Activated CD8-positive, alpha-beta T cell treated with anti-CD3 and anti-CD28 coated beads for 36 hours (primary cell): ENCODE measurements around the gene ALG12. TPM values are rescaled to one million over a fixed set of nuclear protein-coding genes. Genes with fewer than 3 reads are reported as not detected.

Source experiments
- ATAC-seq: fragments of 200-7000 bp; cut with Tn5 transposase; one replicate; pipeline ENCODE4 v1.10.0; 2021; ENCODE audit warnings: mild to moderate bottlenecking, moderate library complexity
- CTCF ChIA-PET: fragments of 350-600 bp; sonication (Branson Sonifier 250); formaldehyde crosslinking; loops from one replicate; lab custom pipeline; 2021; ENCODE audit warnings: antibody characterized with exemption; lab: Charles Lee
- POLR2A ChIA-PET: fragments of 350-600 bp; sonication (Branson Sonifier 250); formaldehyde crosslinking; loops from one replicate; lab custom pipeline; 2021; ENCODE audit warnings: antibody characterized with exemption; lab: Charles Lee
- DNase-seq: peaks from one replicate; pipeline ENCODE4 v3.0.0-alpha.2; 2020
- H3K27ac Mint-ChIP-seq: one replicate; pipeline ENCODE4 v1.8.0; 2021; ENCODE audit warnings: mild to moderate bottlenecking, mixed read lengths
- H3K27me3 Mint-ChIP-seq: one replicate; pipeline ENCODE4 v1.8.0; 2021; ENCODE audit warnings: mixed read lengths
- H3K36me3 Mint-ChIP-seq: one replicate; pipeline ENCODE4 v1.8.0; 2021; ENCODE audit warnings: low read depth, mixed read lengths
- H3K4me1 Mint-ChIP-seq: one replicate; pipeline ENCODE4 v1.8.0; 2021; ENCODE audit warnings: low read depth, mixed read lengths
- H3K4me3 Mint-ChIP-seq: one replicate; pipeline ENCODE4 v1.8.0; 2021; ENCODE audit warnings: mild to moderate bottlenecking, moderate library complexity, mixed read lengths
- H3K9me3 Mint-ChIP-seq: one replicate; pipeline ENCODE4 v1.8.0; 2021; ENCODE audit warnings: mixed read lengths
- CTCF ChIP-seq: fragments of 200-600 bp; IDR thresholded peaks from one replicate; pipeline ENCODE4 v1.8.0; 2022; ENCODE audit warnings: antibody characterized with exemption, mild to moderate bottlenecking
- intact Hi-C: fragments of 100-400 bp; cut with micrococcal nuclease; formaldehyde crosslinking; loops from one replicate; pipeline ENCODE4 v1.10.0; 2022
- total RNA-seq, 2 experiments: library from RNA; stranded (reverse); gene quantifications; one replicate each; pipeline ENCODE4 v1.2.3, GENCODE V29; 2021

The ALG12 gene
- total RNA-seq, 2 experiments from 2014 or later, result 10.7 to 12.0 TPM

DNA sequence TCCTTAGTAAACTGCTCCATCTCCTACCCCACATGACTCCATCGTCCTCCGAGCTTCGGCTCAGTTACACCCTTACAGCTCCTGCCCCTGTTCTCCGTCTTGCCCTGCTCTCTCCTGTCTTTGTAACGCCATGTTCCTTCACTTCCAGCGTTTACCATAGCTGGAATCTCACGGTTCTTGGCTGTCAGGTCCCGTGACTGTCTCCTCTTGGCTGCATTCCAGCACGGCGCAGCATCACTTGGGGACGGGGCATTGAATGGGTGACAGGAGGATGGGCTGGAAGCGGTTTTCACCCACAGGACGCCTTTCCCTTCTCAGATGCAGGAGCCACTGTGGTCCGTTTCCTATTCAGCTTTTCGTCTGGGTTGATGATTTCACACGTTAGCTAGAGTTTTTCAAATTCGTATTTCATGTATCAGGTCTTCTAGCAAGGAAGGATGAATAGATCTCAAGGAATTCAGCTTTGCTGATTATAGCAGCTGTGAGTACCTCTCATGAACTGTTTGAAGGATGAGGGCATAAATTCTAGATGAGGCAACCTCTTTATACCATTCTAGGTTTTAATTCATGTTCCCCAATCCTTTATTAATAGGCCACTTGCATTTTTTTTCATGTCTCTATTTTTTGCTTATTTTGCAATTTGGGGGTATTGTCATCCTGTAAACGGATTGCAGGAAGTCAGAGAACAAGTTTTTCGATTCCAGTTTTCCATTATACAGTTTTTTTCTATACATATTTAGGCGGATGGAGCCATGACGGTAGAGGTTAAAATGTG lies 35.5 kb downstream of the ALG12 start:
- Mint-ChIP-seq H3K36me3 (peaks cover 51% of the 10 kb centered on the region), H3K27ac (no peak overlapping the region), H3K9me3 (peaks cover under 1% of the 10 kb centered on the region), H3K4me1 (peaks cover 20% of the 10 kb centered on the region), H3K4me3 (no peak overlapping the region), H3K27me3 (no peaks in the 10 kb centered on the region)
- CTCF ChIA-PET, result no interaction called here
- ATAC-seq, result no peak
- POLR2A ChIA-PET, result interaction anchor here (1.2 to 1.9 kb wide), 2 partner anchors 12 to 73 kb away, joined by 3 to 6 read pairs; no protein-coding TSS in a partner anchor
- intact Hi-C loops, result no loop called here
- no peak for TF ChIP-seq CTCF
- DNase-seq, result no peak

DNA sequence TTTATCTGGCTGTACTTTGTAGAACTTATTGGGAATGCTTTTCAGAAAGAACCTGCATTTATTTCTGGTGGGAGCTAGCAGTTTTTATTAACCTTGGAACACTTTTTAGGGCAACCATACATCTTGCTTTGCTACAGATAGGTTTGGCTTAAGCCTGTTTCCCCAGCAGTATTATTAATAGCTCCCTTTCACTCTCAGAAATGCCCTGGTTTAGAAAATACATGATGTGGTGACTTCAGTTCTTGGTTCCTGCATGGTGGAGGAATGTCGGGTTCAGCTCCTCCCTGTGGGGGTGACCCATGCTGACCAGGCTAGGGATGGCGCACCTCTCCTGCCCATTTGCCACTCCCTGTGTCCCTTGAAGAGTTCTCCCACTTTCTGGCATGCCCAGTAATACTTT lies 36.4 kb downstream of the ALG12 start:
- intact Hi-C loops, result no loop called here
- ChIA-PET CTCF (no interaction called here), POLR2A (interaction anchor here (0.6 to 1.9 kb wide), 4 partner anchors 9 to 72 kb away, joined by 3 to 6 read pairs (median 3); no protein-coding TSS in a partner anchor)
- DNase-seq, result no peak
- no peak overlapping the region for H3K27ac Mint-ChIP-seq
- ATAC-seq, result no peak
- peaks cover 1% of the 10 kb centered on the region for H3K9me3 Mint-ChIP-seq
- no peak for TF ChIP-seq CTCF
- no peaks in the 10 kb centered on the region for H3K27me3 Mint-ChIP-seq
- peaks cover 20% of the 10 kb centered on the region for H3K4me1 Mint-ChIP-seq
- H3K36me3 Mint-ChIP-seq, result peaks cover 45% of the 10 kb centered on the region
- H3K4me3 Mint-ChIP-seq, result no peak overlapping the region

- ATAC-seq, result peak; percentile 49
- Mint-ChIP-seq H3K4me1 (peaks cover 20% of the 10 kb centered on the region), H3K27me3 (no peaks in the 10 kb centered on the region), H3K9me3 (peaks cover 1% of the 10 kb centered on the region), H3K27ac (peak overlapping the region; percentile 2), H3K4me3 (no peak overlapping the region), H3K36me3 (peaks cover 44% of the 10 kb centered on the region)
- CTCF ChIA-PET, result interaction anchor here (0.8 to 1.1 kb wide), 2 partner anchors 35 to 113 kb away, joined by 3 read pairs; no protein-coding TSS in a partner anchor
- POLR2A ChIA-PET, result no interaction called here
- peak; percentile 33 for DNase-seq
- intact Hi-C loops, result no loop called here
- no peak for TF ChIP-seq CTCF
Measured at GRCh38 chr22:49880281-49880680, 38.0 kb downstream of the ALG12 start.

GRCh38 chr22:49879871-49880270 lies 38.4 kb downstream of the ALG12 start:
- peaks cover 20% of the 10 kb centered on the region for H3K4me1 Mint-ChIP-seq
- TF ChIP-seq CTCF, result no peak
- intact Hi-C loops, result no loop called here
- H3K4me3 Mint-ChIP-seq, result no peak overlapping the region
- H3K9me3 Mint-ChIP-seq, result peaks cover 1% of the 10 kb centered on the region
- CTCF ChIA-PET, result interaction anchor here (0.8 to 1.1 kb wide), 2 partner anchors 35 to 112 kb away, joined by 3 read pairs; no protein-coding TSS in a partner anchor
- POLR2A ChIA-PET, result no interaction called here
- H3K27me3 Mint-ChIP-seq, result no peaks in the 10 kb centered on the region
- DNase-seq (no peak), ATAC-seq (no peak)
- H3K36me3 Mint-ChIP-seq, result peaks cover 44% of the 10 kb centered on the region
- H3K27ac Mint-ChIP-seq, result peak overlapping the region; percentile 2

DNA sequence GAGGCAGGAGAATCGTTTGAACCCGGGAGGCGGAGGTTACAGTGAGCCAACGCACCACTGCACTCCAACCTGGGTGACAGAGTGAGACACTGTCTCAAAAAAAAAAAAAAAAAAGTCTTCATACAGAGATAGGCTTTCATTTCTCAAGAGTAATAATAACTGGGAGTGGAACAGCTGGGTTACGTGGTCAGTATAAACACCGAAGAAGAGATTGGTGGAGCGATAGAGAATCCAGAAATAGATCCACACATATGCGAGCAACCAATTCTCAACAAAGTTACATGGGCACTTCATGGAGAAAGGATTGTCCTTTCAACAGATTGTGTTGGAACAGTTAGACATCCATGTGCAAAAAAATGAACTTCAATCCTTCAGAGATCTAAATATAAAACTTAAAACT lies 40.0 kb downstream of the ALG12 start:
- peaks cover 2% of the 10 kb centered on the region for H3K9me3 Mint-ChIP-seq
- H3K36me3 Mint-ChIP-seq, result peaks cover 41% of the 10 kb centered on the region
- H3K27me3 Mint-ChIP-seq, result no peaks in the 10 kb centered on the region
- intact Hi-C loops, result no loop called here
- no peak for ATAC-seq
- POLR2A ChIA-PET, result no interaction called here
- CTCF ChIA-PET, result no interaction called here
- H3K4me1 Mint-ChIP-seq, result peaks cover 26% of the 10 kb centered on the region
- no peak for DNase-seq
- H3K4me3 Mint-ChIP-seq, result no peak overlapping the region
- no peak for TF ChIP-seq CTCF
- no peak overlapping the region for H3K27ac Mint-ChIP-seq
